NK-92 (cell line): ENCODE results near the gene ROR1.
"Not testable (repeated sequence)": the region's sequence is repeated elsewhere in the genome, so short reads cannot be mapped to it uniquely, and the experiment has no call there.

Experiments
- DNase-seq: peaks from one replicate; lab custom pipeline; 2025; ENCODE audit not compliant: unreplicated experiment; lab: John Stamatoyannopoulos, UW

The ROR1 gene

GRCh38 chr1:64200064-64200463 is 426.2 kb downstream of the ROR1 start:
- no peak for DNase-seq

GRCh38 chr1:64203420-64203819 is 429.6 kb downstream of the ROR1 start, which contains the start of gene UBE2U:
TSS of gene UBE2U (plus strand) at chr1:64203623. CDS start at chr1:64204051, 428 bp downstream.
- no peak for DNase-seq

GRCh38 chr1:64209221-64209620 is 435.4 kb downstream of the ROR1 start:
- no peak for DNase-seq

- DNase-seq: no peak
Measured at GRCh38 chr1:64212031-64212430, 438.2 kb downstream of the ROR1 start.

- DNase-seq: no peak
Measured at GRCh38 chr1:64215576-64215975, 441.8 kb downstream of the ROR1 start.

- DNase-seq: no peak
Measured at GRCh38 chr1:64220241-64220640, 446.4 kb downstream of the ROR1 start.

GRCh38 chr1:64223329-64224151 is 449.7 kb downstream of the ROR1 start:
- DNase-seq: no peak

GRCh38 chr1:64224236-64224635 is 450.4 kb downstream of the ROR1 start:
- not testable (repeated sequence) for DNase-seq

- DNase-seq: no peak
Measured at GRCh38 chr1:64228167-64228957, 454.5 kb downstream of the ROR1 start.

GRCh38 chr1:64229307-64229706 is 455.5 kb downstream of the ROR1 start:
- DNase-seq: no peak
